Endothelial cell of umbilical vein (primary cell): ENCODE measurements around the gene HECW1. TPM values are rescaled to one million over a fixed set of nuclear protein-coding genes. Genes with fewer than 3 reads are reported as not detected.

Experiments
- BruUV-seq: library from RNA; stranded (reverse); fragments of 400-500 nt; replicated peaks from 2 replicates; lab custom pipeline; 2021; lab: Mats Ljungman, UMichigan
- CTCF ChIA-PET: fragments of 300-600, 350-600 bp; sonication (Branson Sonifier 250); formaldehyde crosslinking; loops from one replicate; lab custom pipeline; 2021; ENCODE audit warnings: antibody characterized with exemption, inconsistent platforms; lab: Charles Lee
- POLR2A ChIA-PET: fragments of 300-600, 350-600 bp; sonication (Branson Sonifier 250); formaldehyde crosslinking; loops from one replicate; lab custom pipeline; 2021; ENCODE audit warnings: antibody characterized with exemption, inconsistent platforms; lab: Charles Lee
- DNase-seq: peaks from one replicate; pipeline ENCODE4 v3.0.0-alpha.2; 2011; ENCODE audit warnings: low read depth, low spot score
- FAIRE-seq: peaks from 2 replicates; lab custom pipeline; 2011; peaks lifted over from hg19 to GRCh38; lab: Jason Lieb, UNC
- H2AFZ ChIP-seq: 2 replicates; pipeline ENCODE4 v1.6.0; 2012; ENCODE audit warnings: low read depth, low read length, control low read depth, inconsistent platforms
- H3K27ac ChIP-seq: 2 replicates; pipeline ENCODE4 v1.5.1; 2011; ENCODE audit warnings: low read depth, mild to moderate bottlenecking, control low read depth, low read length, moderate library complexity; ENCODE audit not compliant: insufficient read depth
- H3K27me3 ChIP-seq, 2 experiments: 2 replicates each; pipeline versions ENCODE4 v1.6.0 to v1.6.1; 2011; ENCODE audit warnings: low read length in 2 of 2, mixed read lengths in 1 of 2; ENCODE audit not compliant: control insufficient read depth in 2 of 2, insufficient read depth in 2 of 2
- H3K36me3 ChIP-seq, 2 experiments: 2 replicates in 1 of 2; 3 replicates in 1 of 2; pipeline ENCODE4 v1.5.1; 2011; ENCODE audit warnings: low read length in 2 of 2, mild to moderate bottlenecking in 1 of 2, moderate library complexity in 1 of 2; ENCODE audit not compliant: control insufficient read depth in 2 of 2, insufficient read depth in 2 of 2; ENCODE audit errors: extremely low read depth in 1 of 2
- H3K4me1 ChIP-seq: 3 replicates; pipeline ENCODE4 v1.5.1; 2011; ENCODE audit warnings: mild to moderate bottlenecking, low read length; ENCODE audit not compliant: control insufficient read depth, insufficient read depth; ENCODE audit errors: extremely low read depth
- H3K4me2 ChIP-seq: 2 replicates; pipeline ENCODE4 v1.6.1; 2011; ENCODE audit warnings: low read length, control low read depth, mixed read lengths; ENCODE audit not compliant: insufficient read depth
- H3K4me3 ChIP-seq, 3 experiments: fragments of 200-600 bp in 1 of 3; sonication (generic), shearing (Covaris generic) in 1 of 3; replicated peaks in 1 of 3; 2 replicates each; pipeline ENCODE4 v1.5.1; 2011 to 2016; ENCODE audit warnings: control low read depth in 3 of 3, low read length in 3 of 3, mild to moderate bottlenecking in 2 of 3, inconsistent platforms in 1 of 3, low read depth in 1 of 3, moderate library complexity in 1 of 3; ENCODE audit not compliant: insufficient read depth in 1 of 3
- H3K79me2 ChIP-seq: 2 replicates; pipeline ENCODE4 v1.6.0; 2012; ENCODE audit warnings: low read length, inconsistent platforms; ENCODE audit not compliant: control insufficient read depth, insufficient read depth
- H3K9ac ChIP-seq: replicated peaks from 2 replicates; pipeline ENCODE3; 2011; ENCODE audit warnings: low read length, control low read depth; ENCODE audit not compliant: insufficient read depth; ENCODE audit errors: extremely low read depth
- H3K9me1 ChIP-seq: replicated peaks from 3 replicates; pipeline ENCODE4 v1.6.0; 2011; ENCODE audit warnings: mild to moderate bottlenecking, low read length; ENCODE audit not compliant: control insufficient read depth, insufficient read depth; ENCODE audit errors: extremely low read depth
- H3K9me3 ChIP-seq: replicated peaks from 2 replicates; pipeline ENCODE4 v1.5.1; 2012; ENCODE audit warnings: low read length, inconsistent platforms; ENCODE audit not compliant: control insufficient read depth, insufficient read depth
- H4K20me1 ChIP-seq: replicated peaks from 2 replicates; pipeline ENCODE3; 2011; ENCODE audit warnings: mild to moderate bottlenecking, low read length; ENCODE audit not compliant: control insufficient read depth, insufficient read depth; ENCODE audit errors: extremely low read depth
- EZH2 ChIP-seq: IDR thresholded peaks from 2 replicates; pipeline ENCODE4 v1.6.1; 2012; ENCODE audit warnings: borderline replicate concordance, low read depth, mild to moderate bottlenecking, moderate library complexity, low read length, inconsistent platforms; ENCODE audit not compliant: severe bottlenecking
- FOS ChIP-seq: IDR thresholded peaks from 2 replicates; pipeline ENCODE4 v1.6.1; 2011; ENCODE audit warnings: mild to moderate bottlenecking, low read length, moderate library complexity, borderline replicate concordance; ENCODE audit not compliant: insufficient read depth
- MAX ChIP-seq: IDR thresholded peaks from 2 replicates; pipeline ENCODE4 v1.6.1; 2011; ENCODE audit not compliant: insufficient read depth, insufficient read length
- MYC ChIP-seq: IDR thresholded peaks from one replicate; pipeline ENCODE4 v1.6.1; 2011; ENCODE audit warnings: mild to moderate bottlenecking, low read depth, low read length
- POLR2A ChIP-seq: IDR thresholded peaks from 2 replicates; pipeline ENCODE4 v1.6.1; 2012; ENCODE audit warnings: low read depth, mild to moderate bottlenecking, control low read depth, low read length
- POLR2AphosphoS5 ChIP-seq: IDR thresholded peaks from 2 replicates; pipeline ENCODE4 v1.6.1; 2012; ENCODE audit warnings: low read depth, mild to moderate bottlenecking, control low read depth, low read length, moderate library complexity; ENCODE audit not compliant: insufficient read depth
- dilution Hi-C: fragments of 300-500 bp; cut with MboI; formaldehyde crosslinking; loops from one replicate; pipeline ENCODE4 v1.15.0; 2019; ENCODE audit warnings: low sequenced_read_pairs; ENCODE audit not compliant: extremely low pct_ligation_motif_present
- intact Hi-C: fragments of 100-400 bp; cut with micrococcal nuclease; formaldehyde crosslinking; loops from one replicate; pipeline ENCODE4 v1.10.0; 2022
- polyA plus RNA-seq, 4 experiments: library from polyadenylated mRNA; depleted of rRNA in 3 of 4; stranded (reverse) in 3 of 4; unstranded in 1 of 4; fragments of >200 nt; gene quantifications; 2 replicates each; pipeline versions ENCODE4 v1.2.1 to v1.2.3, GENCODE V29; 2011 to 2012; ENCODE audit warnings: missing spikeins in 1 of 4
- total RNA-seq: library from RNA; stranded (reverse); gene quantifications from 2 replicates; pipeline ENCODE4 v1.2.3, GENCODE V29; 2021

The HECW1 gene
- total and polyA plus RNA-seq, 2 donors (not counting 3 experiments of a cell fraction or from before 2014, with no cell fraction given) = not detected

DNA sequence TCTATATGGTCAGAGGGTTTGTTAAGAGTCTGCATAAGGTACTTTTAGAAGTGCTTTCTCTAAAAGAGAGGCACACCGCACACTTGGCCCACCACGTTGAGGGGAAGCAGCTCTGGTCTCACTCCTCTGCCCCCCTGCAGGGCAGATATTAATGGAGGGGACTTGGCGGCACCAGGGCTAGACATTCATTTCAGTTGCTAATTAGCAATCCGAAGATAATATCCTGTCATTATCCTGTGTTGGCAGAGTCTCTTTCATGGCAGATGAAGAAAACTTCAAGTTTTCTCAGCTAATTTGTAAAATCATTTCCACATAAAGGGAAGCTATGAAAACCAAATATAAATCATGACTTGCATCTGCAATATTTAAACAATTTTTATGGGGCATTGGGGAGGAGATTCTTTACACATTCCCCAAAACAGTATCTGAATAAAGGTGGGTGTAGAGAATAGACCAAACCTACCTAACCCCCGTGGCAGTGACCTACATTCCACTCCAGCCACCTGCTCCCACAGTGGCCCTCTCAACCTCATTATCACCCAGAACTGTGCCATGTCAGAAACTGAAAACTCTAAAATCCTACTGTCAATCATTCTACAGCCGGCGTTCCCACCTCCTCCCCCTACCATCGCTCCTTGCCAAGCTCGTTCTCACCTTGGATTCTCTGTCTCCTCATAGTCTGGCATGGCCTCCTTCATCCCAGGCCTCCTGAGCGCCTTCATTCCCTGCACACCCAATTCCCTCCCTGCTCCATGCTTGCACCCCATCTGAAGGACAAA, 416.3 kb downstream of the HECW1 start:
- no peak for FAIRE-seq
- dilution Hi-C loops (no loop called here), intact Hi-C loops (no loop called here)
- DNase-seq = no peak
- Histone ChIP-seq H4K20me1 (no peaks in the 10 kb centered on the region), H3K9me3 (no peaks in the 10 kb centered on the region), H3K27me3 (peaks cover 5 to 19% of the 10 kb centered on the region in 2 experiments), H3K79me2 (no peaks in the 10 kb centered on the region), H3K4me1 (no peaks in the 10 kb centered on the region), H3K4me2 (no peak overlapping the region), H3K36me3 (no peaks in the 10 kb centered on the region), H3K27ac (no peak overlapping the region), H3K9me1 (no peaks in the 10 kb centered on the region), H3K4me3 (no peak overlapping the region), H3K9ac (no peak overlapping the region), H2AFZ (no peak overlapping the region)
- POLR2A ChIA-PET = no interaction called here
- no peak for TF ChIP-seq MYC
- TF ChIP-seq FOS = no peak
- BruUV-seq = no TSS peak
- CTCF ChIA-PET = interaction anchor here (1.2 kb wide), 2 partner anchors 9 to 10 kb away, joined by 4 to 5 read pairs; no protein-coding TSS in a partner anchor

DNA sequence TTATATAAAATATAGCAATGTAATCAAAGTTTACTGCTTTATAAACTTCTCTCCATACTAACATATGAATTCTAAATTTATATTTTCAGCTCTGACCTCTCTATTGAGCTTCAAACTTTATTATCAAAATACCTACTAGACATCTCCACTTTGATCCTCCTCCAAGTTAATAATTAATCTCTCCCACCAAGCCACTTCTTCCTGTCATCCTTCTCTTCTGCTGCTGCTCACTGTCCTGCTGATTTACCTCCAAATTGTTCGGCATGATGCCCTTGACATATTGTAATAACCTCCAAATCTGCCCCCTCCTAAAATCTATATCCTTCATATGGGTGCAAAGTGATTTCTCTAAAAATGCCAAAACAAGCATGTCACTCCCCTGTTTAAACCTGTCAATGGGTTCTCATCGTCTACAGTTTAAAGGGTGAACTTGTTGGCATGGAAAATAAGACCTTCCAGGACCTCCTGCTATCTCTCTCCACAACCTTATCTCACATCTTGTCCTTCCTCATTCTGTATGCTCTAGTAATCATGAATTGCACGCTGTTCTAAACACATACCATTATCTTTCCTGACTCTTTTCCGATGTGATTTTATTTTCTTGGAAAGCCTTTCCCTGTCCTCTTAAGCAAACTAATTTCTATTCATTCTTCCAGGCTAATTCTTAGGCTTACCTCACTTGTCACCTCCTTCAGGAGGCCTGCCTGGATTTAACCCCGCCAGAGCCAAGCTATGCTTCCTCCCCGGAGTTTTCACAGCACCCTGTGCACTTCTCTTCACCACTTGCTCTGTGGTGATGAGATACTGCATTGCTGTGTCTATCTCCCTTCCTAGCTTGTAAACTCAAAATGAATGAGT, 418.3 kb downstream of the HECW1 start:
- BruUV-seq = no TSS peak
- intact Hi-C loops = no loop called here

More for the DNA sequence above, 418.3 kb downstream of the HECW1 start:
- H3K9me1 ChIP-seq = no peaks in the 10 kb centered on the region
- no peak overlapping the region for H2AFZ ChIP-seq
- H3K36me3 ChIP-seq = no peaks in the 10 kb centered on the region
- peaks cover 5 to 16% of the 10 kb centered on the region in 2 experiments for H3K27me3 ChIP-seq
- H4K20me1 ChIP-seq = no peaks in the 10 kb centered on the region
- no peaks in the 10 kb centered on the region for H3K79me2 ChIP-seq
- FAIRE-seq (no peak), DNase-seq (no peak)
- no peaks in the 10 kb centered on the region for H3K9me3 ChIP-seq
- H3K4me1 ChIP-seq = no peaks in the 10 kb centered on the region
- no peak for TF ChIP-seq FOS
- no peak for TF ChIP-seq POLR2A
- no peak for TF ChIP-seq POLR2AphosphoS5
- TF ChIP-seq MAX = no peak
- no peak for TF ChIP-seq EZH2
- CTCF ChIA-PET = no interaction called here
- dilution Hi-C loops = no loop called here
- no peak overlapping the region for H3K27ac ChIP-seq
- POLR2A ChIA-PET = no interaction called here
- H3K9ac ChIP-seq = no peak overlapping the region
- no peak overlapping the region for H3K4me2 ChIP-seq
- H3K4me3 ChIP-seq = no peak overlapping the region
